OCI-M2 (cell line): ENCODE data around the gene ATRNL1.

Experiments
- DNase-seq: peaks from one replicate; lab custom pipeline; 2025; ENCODE audit not compliant: unreplicated experiment; lab: John Stamatoyannopoulos, UW

Gene ATRNL1

GRCh38 chr10:115871855-115872254 is 778.7 kb downstream of the ATRNL1 start:
- DNase-seq = no peak

GRCh38 chr10:115875172-115875571 is 782.0 kb downstream of the ATRNL1 start:
- no peak for DNase-seq

- no peak for DNase-seq
Measured at GRCh38 chr10:115879372-115880089, 786.4 kb downstream of the ATRNL1 start.

GRCh38 chr10:115882021-115882420 is 788.9 kb downstream of the ATRNL1 start:
- DNase-seq = no peak

- DNase-seq = no peak
Measured at GRCh38 chr10:115883372-115883771, 790.2 kb downstream of the ATRNL1 start.

GRCh38 chr10:115884331-115884730 is 791.2 kb downstream of the ATRNL1 start:
- no peak for DNase-seq

- no peak for DNase-seq
Measured at GRCh38 chr10:115895166-115895565, 802.0 kb downstream of the ATRNL1 start.

- no peak for DNase-seq
Measured at GRCh38 chr10:115898242-115898641, 805.1 kb downstream of the ATRNL1 start.

GRCh38 chr10:115902596-115902995 is 809.4 kb downstream of the ATRNL1 start:
- DNase-seq = no peak

GRCh38 chr10:115903207-115903606 is 810.0 kb downstream of the ATRNL1 start:
- DNase-seq = no peak

GRCh38 chr10:115903845-115904244 is 810.7 kb downstream of the ATRNL1 start:
- no peak for DNase-seq

GRCh38 chr10:115909037-115909436 is 815.9 kb downstream of the ATRNL1 start:
- DNase-seq = no peak

GRCh38 chr10:115909962-115910731 is 817.0 kb downstream of the ATRNL1 start:
- no peak for DNase-seq

GRCh38 chr10:115914475-115914874 is 821.3 kb downstream of the ATRNL1 start:
- DNase-seq = no peak

GRCh38 chr10:115915429-115915828 is 822.3 kb downstream of the ATRNL1 start:
- no peak for DNase-seq

- DNase-seq = no peak
Measured at GRCh38 chr10:115918812-115919211, 825.6 kb downstream of the ATRNL1 start.

- no peak for DNase-seq
Measured at GRCh38 chr10:115921795-115922194, 828.6 kb downstream of the ATRNL1 start.

- no peak for DNase-seq
Measured at GRCh38 chr10:115931309-115931708, 838.1 kb downstream of the ATRNL1 start.

- no peak for DNase-seq
Measured at GRCh38 chr10:115932099-115932498, 838.9 kb downstream of the ATRNL1 start.

- no peak for DNase-seq
Measured at GRCh38 chr10:115933098-115933497, 839.9 kb downstream of the ATRNL1 start.

GRCh38 chr10:115935731-115936130 is 842.6 kb downstream of the ATRNL1 start:
- no peak for DNase-seq
